Brain microvascular endothelial cell (primary cell): Measurements from ENCODE around the gene CERS6.

Source experiments
- DNase-seq: peaks from one replicate; pipeline ENCODE4 v3.0.0-alpha.2; 2020
- H3K27ac ChIP-seq: fragments of 250-450 bp; sonication (Bioruptor Pico); 2 replicates; pipeline ENCODE4 v1.5.1; 2020; ENCODE audit warnings: mild to moderate bottlenecking, moderate library complexity
- H3K27me3 ChIP-seq: fragments of 250-450 bp; sonication (Bioruptor Pico); replicated peaks from 2 replicates; pipeline ENCODE4 v1.5.1; 2020; ENCODE audit warnings: mild to moderate bottlenecking
- H3K36me3 ChIP-seq: fragments of 250-450 bp; sonication (Bioruptor Pico); replicated peaks from 2 replicates; pipeline ENCODE4 v1.5.1; 2020; ENCODE audit warnings: mild to moderate bottlenecking
- H3K4me3 ChIP-seq: 2 replicates; pipeline ENCODE4 v1.5.1; 2011; ENCODE audit warnings: low read depth, mild to moderate bottlenecking, control low read depth, low read length, moderate library complexity
- in situ Hi-C: cut with HindIII; loops from 2 replicates; pipeline ENCODE4 v1.10.0; 2017; ENCODE audit warnings: low sequenced_read_pairs, low pct_ligation_motif_present
- TF ChIP-seq, protein P1 (sequence below): IDR thresholded peaks from 2 replicates; pipeline ENCODE4 v1.5.1; 2011; ENCODE audit warnings: low read depth, mild to moderate bottlenecking, moderate library complexity, low read length, control low read depth, inconsistent platforms; ENCODE audit errors: missing control alignments

The CERS6 gene

DNA sequence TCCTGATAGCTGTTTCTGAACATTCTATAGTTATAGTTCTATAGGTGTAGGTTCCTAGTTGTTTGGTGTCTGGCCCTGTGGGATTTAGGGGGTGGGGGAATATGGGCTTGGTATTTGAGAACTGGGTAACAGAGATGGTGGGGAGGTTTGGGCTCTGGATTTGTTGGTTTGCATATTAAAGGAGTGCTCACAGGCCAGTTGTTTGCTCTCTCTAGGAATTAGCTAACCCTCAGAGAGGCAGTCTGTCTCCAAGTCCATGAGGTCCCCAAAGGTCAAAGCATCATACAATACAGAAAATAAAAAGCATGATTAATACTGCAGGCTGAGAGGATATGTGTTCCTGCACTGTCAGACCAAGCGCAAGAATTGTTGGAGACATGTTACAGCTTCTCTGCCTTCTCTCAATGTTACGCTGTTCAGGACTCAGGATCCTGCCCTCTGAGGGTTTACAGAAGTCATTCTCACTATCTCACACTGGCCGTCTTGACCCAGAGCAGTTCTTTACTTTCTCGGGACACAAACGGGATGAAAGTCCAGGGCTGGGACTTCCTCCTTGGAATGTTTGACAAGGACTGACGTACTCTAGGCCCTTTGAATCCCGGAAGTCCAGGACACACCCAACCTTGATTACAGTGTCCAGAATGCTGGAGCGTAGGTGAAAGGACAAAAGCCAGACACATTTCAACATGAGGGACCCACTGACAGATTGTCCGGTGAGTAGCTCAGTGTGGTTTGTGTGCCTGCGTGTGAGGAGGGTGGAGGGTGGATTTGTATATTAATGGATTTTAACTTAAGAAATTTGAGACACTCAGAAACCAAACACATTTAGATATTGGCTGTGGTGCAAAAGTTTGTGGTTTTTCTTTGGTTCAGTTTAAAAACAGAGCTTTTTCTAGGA is 346.1 kb downstream of the CERS6 start, which contains the start of gene NOSTRIN:
TSS of gene NOSTRIN (plus strand) at position 677 of the 898 bp plus-strand sequence. CDS start at position 687, 10 bp downstream.
- H3K27ac ChIP-seq, result no peak within 1 kb of the TSS
- H3K27me3 ChIP-seq, result no peaks in the 10 kb centered on the region
- in situ Hi-C loops, result no loop called here
- H3K4me3 ChIP-seq, result no peak within 1 kb of the TSS
- DNase-seq, result no peak
- H3K36me3 ChIP-seq, result no peaks in the 10 kb centered on the region
- TF ChIP-seq, protein P1, sequence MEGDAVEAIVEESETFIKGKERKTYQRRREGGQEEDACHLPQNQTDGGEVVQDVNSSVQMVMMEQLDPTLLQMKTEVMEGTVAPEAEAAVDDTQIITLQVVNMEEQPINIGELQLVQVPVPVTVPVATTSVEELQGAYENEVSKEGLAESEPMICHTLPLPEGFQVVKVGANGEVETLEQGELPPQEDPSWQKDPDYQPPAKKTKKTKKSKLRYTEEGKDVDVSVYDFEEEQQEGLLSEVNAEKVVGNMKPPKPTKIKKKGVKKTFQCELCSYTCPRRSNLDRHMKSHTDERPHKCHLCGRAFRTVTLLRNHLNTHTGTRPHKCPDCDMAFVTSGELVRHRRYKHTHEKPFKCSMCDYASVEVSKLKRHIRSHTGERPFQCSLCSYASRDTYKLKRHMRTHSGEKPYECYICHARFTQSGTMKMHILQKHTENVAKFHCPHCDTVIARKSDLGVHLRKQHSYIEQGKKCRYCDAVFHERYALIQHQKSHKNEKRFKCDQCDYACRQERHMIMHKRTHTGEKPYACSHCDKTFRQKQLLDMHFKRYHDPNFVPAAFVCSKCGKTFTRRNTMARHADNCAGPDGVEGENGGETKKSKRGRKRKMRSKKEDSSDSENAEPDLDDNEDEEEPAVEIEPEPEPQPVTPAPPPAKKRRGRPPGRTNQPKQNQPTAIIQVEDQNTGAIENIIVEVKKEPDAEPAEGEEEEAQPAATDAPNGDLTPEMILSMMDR, result no peak

DNA sequence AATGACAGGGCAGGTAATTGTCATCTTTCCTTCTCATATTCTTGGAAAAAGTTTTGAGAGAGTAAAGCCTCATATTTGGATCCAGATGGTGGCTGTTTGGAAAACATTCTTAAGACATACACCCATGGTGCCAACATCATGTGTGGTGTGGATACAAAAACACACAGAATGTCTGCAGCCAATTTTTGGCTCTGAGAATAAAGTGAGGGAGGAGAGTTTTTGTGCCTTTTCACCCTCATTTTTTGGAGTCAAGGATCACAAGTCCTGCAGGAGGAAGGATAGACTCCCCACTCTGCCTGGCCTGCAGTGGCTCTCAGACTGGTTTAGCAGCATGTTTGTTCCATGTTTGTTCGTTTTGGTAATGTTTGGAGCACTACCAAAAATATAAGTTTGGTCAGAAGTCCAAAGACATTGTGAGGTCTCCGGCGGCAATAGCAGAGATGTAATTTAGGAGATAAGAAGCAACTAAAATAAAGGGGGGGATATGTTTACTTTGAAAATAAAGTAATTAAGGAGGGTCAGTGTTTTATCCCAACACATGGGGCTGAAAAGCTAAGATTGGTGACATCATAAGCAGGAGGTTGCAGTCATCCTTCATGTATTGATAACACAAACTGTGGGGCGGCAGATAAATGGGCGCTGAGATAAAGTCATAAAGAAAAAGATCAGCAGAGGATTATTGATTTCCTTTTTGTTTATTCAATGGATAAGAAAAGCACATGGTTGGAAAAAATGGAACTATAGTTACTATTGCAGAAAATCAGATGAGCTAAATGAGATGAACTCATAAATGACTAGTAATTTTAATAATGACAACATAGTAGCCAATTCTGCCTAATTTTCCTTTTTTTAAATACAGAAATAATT is 347.0 kb downstream of the CERS6 start:
- no peak overlapping the region for H3K27ac ChIP-seq
- DNase-seq, result no peak
- in situ Hi-C loops, result no loop called here
- TF ChIP-seq, protein P1, result no peak
- H3K4me3 ChIP-seq, result no peak overlapping the region
- H3K27me3 ChIP-seq, result no peaks in the 10 kb centered on the region
- no peaks in the 10 kb centered on the region for H3K36me3 ChIP-seq

DNA sequence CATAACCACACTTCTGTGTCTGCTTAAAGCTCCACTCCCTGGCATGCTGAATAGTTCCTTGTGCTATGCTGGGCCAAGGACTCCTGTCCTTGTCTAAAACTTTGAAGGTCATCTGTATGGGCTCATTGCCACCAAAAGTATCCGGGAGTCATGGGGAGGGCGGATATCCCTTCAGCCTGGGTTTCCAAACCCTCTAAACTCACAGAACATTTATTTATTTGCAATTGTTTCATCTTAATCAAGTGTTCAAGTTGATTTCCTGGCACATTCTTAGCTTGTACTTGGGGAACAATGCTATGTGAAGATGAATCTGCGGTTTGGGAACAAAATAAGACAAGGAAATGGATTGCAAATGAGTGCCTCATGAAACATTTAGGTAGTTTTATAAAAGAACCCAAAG is 348.1 kb downstream of the CERS6 start:
- TF ChIP-seq, protein P1, result no peak
- DNase-seq, result no peak
- Histone ChIP-seq H3K36me3 (no peaks in the 10 kb centered on the region), H3K27me3 (no peaks in the 10 kb centered on the region), H3K4me3 (no peak overlapping the region), H3K27ac (no peak overlapping the region)
- in situ Hi-C loops, result no loop called here

DNA sequence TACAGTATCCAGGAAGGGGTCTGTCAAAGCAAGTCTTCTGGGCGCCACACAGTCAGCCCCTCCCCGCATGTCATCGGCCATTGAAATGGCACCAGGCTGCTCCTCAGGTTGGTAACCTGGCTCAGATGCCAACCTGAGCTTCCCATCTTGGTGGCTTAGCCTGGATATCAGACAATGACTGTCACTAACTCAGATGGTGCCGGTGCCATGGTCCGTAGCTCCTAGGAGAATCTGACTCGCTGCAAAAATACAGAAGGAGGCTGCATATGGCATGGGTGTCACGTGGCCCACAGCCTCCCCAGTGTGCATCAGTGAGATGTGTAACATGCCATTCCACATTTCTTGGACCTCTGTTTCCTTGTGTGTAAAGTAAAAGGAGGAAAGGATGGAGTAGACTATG is 349.5 kb downstream of the CERS6 start:
- Histone ChIP-seq H3K4me3 (no peak overlapping the region), H3K27me3 (no peaks in the 10 kb centered on the region), H3K36me3 (no peaks in the 10 kb centered on the region), H3K27ac (no peak overlapping the region)
- TF ChIP-seq, protein P1, result no peak
- in situ Hi-C loops, result no loop called here
- DNase-seq, result no peak

DNA sequence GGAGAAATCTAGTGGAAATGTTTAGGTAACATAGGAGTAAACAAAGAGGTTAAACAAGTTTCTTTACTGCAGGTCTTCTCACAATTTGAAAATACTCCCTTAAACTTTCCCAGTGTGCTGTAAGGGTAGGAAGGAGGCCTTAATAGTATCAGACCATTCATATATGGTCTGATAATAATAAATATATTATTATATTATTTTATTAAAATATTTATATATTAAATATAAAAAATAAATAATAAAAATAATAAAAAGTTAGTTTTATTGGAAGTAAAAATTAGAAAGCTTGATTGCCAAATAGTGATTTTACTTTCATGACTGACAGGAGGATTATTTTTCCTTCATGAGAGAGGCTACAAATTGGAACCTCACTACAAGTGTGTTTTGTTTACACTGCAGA is 353.5 kb downstream of the CERS6 start:
- Histone ChIP-seq H3K4me3 (no peak overlapping the region), H3K36me3 (no peaks in the 10 kb centered on the region), H3K27me3 (no peaks in the 10 kb centered on the region), H3K27ac (no peak overlapping the region)
- in situ Hi-C loops, result no loop called here
- TF ChIP-seq, protein P1, result no peak
- DNase-seq, result no peak
